Stimulated activated naive CD4-positive, alpha-beta T cell treated with Interleukin-2 at 50 U/mL for 16 hours (primary cell): ENCODE data around the gene FN1.

Experiments
- DNase-seq: peaks from one replicate; lab custom pipeline; 2025; lab: John Stamatoyannopoulos, UW

FN1 gene

DNA sequence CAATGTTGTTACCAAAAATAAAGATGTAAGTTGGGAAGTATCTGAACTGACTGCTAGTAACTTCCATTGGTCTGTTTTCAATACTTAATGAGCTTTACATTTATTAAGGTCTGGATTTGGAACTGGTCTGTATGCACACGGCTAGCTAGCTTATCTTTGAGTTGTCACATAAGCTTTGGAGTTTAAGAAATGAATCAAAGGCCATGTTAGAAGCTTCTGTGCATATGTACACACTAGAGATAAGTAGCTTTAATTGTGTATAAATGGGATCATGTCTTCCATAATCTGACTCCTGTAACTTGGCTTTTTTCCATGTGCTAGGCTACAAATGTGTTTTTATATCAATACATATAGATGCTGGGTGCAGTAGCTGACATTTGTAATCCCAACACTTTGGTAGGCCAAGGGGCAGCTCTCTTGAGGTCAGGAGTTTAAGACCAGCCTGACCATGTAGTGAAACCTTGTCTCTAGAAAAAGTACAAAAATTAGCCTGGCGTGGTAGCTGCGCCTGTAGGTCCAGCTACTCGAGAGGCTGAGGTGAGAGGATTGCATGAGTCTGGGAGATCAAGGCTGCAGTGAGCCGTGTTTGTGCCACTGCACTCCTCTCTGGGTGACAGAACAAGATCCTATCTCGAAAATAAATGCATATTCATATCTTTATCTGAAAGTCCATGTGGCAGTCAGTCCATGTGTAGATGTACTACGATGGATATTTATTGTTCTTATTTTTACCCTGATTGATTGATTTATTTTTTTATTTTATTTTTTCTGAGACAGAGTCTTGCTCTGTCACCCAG is 96.8 kb downstream of the FN1 start:
- DNase-seq, result no peak

DNA sequence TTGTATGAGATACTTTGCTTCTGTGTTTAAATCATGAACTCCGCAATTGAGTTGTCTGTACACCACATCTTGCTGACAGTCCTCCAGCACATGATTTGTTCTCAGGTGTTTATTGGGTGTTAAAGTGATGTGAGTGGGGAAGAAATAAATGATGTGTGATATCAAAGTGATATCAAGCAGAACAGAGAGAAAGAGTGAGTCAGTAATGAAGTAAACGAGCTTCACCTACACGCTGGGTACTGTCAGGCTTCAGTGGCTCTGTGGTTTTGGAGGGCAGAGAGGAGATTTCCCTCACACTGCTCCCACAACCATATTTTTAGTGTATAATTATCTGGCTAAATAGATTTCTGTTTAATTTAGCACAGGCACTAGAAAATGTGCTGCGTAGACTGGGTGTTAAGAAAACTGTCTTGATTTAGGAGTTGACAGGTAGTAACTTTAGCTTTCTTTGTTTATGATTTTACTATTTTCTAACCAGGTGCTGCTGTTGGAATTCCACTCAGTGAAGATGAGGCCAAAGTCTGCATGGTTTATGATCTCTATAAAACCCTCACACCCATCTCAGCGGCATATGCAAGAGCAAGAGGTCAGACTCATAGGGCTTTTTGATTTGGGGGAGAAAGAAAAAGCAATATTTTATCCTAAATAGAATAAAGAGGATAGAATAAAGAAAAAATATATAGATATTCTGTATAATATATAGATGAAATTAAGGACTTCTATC is 102.8 kb downstream of the FN1 start:
- DNase-seq, result no peak

DNA sequence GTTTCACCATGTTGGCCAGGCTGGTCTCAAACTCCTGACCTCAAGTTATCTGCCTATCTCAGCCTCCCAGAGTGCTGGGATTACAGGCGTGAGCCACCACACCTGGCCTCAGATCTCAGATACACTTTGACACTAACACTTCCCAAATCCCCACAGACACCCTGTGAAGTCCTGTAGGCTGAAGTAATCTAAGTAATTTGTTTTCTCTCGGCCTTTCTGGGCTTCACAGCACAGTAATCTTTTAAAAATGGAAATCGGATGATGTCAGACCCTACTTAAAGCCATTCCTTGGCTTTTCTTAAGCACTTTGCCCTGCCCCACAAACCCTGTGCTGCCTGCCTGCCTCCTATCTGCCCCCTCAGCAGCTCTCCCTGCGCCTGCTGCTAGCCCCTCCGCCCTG is 107.8 kb downstream of the FN1 start:
- DNase-seq, result no peak

DNA sequence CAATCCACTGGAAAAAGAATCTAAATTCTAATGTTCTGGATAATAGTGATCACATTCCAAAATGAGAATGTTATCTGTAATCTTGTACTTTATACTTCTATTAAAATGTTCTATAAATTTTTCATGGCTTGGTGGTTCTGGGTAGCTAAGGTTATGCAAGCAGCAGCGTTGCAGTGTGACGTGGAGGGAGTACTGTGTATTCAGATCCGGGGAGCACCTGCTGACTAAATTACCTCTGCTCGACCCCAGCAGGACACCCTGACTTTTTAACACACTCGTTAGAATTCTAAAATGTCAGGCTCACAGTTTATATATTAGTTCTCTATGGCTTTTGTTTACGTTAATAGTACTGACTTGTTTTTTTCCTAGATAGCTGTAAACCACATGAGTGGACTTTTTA is 111.1 kb downstream of the FN1 start:
- no peak for DNase-seq

DNA sequence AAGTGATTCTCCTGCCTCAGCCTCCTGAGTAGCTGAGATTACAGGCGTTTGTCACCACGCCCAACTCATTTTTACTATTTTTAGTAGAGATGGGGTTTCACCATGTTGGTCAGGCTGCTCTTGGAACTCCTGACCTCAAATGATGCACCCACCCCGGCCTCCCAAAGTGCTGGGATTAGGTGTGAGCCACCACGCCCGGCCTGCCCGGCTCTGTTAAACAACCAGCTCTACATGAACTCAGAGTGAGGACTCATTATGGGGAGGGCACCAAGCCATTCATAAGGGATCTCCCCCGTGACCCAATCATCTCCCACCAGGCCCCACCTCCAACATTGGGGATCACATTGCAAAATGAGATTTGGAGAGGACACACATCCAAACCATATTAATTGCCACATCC is 115.2 kb downstream of the FN1 start:
- no peak for DNase-seq

DNA sequence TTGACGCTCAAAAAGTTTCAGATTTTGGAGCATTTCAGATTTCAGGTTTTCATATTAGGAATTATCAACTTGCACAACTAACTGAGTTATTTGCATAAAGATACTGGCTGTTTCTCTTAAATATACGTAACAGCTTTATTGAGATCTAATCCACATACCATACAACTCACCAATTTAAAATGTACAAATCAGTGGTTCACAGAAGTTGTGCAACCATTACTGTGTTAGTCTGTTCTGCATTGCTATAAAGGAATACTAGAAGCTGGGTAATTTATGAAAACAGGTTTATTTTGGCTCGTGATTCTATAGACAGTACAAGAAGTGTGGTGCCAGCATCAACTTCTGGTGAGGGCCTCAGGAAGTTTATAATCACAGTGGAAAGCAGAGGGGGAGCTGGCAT is 115.8 kb downstream of the FN1 start:
- DNase-seq, result no peak

DNA sequence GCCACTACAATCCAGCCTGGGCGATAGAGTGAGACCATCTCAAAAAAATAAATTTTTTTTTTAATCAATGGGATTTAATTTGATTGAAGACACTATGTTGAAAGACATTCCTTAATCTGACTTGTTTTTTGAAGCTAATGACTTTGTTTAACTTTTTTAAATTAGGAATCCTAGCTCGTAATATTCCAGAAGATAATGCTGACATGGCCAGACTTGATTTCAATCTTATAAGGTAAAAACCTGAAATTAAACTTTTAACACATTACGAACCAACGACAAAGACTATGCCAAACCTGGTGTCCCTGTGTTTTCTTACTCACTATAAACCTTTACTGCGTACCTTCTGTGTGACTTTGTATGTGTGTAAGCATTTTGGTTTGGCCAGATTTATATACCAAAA is 116.4 kb downstream of the FN1 start:
- no peak for DNase-seq

DNA sequence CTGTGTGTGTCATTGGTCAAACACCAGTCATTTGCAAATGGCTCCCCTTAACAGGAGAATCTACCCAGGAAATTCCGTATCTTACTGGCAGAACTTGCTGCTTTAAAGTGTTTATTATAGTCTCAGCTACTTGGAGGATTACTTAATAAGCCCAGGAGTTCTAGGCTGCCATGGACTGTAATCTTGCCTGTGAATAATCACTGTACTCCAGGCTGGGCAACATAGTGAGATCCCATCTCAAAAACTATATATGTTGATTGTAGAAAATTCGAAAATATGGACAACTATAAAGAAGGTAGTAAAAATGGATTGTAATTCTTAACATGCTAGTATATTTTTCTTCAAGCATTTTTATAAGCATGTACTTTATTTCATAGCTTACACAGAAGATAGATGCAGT is 119.5 kb downstream of the FN1 start:
- no peak for DNase-seq

DNA sequence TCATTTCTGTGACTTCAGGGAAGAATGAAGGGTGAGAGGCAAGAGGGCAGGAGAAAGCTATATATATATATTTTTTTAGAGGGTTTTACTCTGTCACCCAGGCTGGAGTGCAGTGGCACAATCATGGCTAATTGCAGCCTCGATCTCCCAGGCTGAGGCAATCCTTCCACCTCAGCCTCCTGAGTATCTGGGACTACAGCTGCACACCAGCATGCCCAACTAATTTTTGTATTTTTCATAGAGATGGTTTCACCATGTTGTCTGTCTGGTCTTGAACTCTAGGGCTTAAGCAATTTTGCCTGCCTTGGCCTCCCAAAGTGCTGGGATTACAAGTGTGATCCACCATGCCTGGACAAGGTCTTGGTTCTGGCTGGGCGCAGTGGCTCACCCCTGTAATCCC is 120.6 kb downstream of the FN1 start:
- no peak for DNase-seq

DNA sequence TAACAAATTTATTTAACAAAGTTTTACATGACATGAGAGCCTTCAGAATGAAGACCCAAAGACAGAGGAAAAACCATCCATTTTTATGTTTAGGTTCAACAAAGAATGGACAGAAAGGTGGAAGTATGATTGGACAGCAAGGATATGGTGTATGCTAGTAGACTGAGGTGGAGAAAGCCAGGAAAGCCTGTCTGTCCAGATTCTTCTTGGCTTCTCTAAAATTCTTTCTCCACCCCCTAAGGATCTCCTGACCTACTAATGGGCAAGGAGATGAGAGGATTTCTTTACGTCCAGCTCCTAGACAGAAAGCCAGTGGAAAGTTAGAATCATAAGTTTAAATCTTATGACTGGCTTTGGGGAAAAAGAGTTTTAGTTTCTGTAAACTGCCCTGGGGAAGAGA is 121.0 kb downstream of the FN1 start:
- DNase-seq, result no peak

DNA sequence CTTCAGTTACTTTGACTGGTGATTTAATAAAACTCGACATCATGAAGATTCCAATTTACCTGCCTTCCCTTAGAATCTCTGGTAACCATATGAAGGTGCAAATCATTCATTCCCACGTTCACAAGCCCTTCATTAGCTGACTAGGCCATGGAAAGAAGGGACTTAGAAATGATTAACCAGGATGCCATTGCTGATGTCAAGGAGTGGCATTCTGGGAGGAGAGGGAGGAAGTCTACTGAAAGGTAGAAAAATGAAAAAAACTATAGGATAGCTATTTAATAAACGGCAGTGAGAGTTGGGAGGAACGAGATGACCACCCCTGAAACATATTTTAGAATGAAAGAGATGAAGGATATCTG is 122.6 kb downstream of the FN1 start:
- DNase-seq, result no peak

DNA sequence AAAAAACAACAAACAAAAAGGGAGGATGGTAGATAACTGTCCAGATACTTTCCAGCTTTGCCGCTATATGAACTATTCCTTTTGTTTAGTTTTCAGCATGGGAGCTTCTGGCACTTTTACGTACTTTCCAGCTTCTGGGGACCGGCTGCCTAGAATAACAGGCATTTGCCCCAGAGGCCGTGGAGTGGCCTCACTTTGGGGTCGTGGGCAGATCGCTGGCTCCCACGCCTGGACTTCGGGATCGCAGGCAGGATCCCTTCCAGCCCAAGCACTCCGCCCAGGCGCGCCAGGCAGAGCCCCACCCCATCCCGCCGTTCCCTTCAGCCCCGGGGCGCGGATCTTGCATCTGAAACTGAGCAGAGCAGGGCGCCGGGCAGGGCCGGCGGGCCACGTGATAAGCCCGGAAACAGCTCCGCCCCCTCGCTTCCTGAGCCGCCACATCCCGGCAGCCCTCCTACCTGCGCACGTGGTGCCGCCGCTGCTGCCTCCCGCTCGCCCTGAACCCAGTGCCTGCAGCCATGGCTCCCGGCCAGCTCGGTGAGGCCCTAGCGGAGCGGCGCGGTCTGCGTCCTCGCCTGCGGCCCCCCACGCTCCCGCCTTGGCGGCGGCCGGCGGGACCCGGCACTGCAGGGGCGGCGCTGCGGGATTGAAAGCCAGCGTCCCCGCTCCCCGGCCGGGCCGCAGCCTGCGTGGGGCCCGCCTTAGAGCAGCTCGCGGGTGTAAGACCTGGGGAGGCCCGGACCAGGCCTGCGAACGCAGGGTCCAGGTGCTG is 124.1 kb downstream of the FN1 start, which contains the start of gene ATIC:
Gene ATIC (plus strand): TSS at position 435 of the 772 bp plus-strand sequence. CDS start 84 bp downstream, at position 519.
- DNase-seq, result peak; percentile 89

DNA sequence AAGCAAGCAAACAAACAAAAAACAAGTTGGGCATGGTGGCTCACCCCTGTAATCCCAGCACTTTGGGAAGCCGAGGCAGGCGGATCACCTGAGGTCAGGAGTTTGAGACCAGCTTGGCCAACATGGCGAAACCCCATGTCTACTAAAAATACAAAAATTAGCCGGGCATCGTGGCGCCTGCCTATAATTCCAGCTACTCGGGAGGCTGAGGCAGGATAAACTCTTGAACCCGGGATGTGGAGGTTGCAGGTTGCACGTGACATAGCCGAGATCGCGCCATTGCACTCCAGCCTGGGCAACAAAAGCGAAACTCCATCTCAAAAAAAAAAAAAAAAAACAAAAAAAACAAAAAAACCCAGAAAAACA is 124.6 kb downstream of the FN1 start:
- peak; percentile 1 for DNase-seq
